HCT116 (cell line): ENCODE measurements around the gene CAPG. TPM values are rescaled to one million over a fixed set of nuclear protein-coding genes. Genes with fewer than 3 reads are reported as not detected.

Experiments used
- ATAC-seq: fragments of 200-7000 bp; cut with Tn5 transposase; 2 replicates; pipeline ENCODE4 v1.9.1; 2020; ENCODE audit warnings: mild to moderate bottlenecking, moderate library complexity
- BruUV-seq: library from RNA; stranded (reverse); fragments of 400-500 nt; replicated peaks from 2 replicates; lab custom pipeline; 2021; lab: Mats Ljungman, UMichigan
- CTCF ChIA-PET: fragments of 300-600 bp; sonication (Branson Sonifier 250); formaldehyde crosslinking; loops from one replicate; lab custom pipeline; 2021; ENCODE audit warnings: antibody characterized with exemption; lab: Charles Lee
- POLR2A ChIA-PET: fragments of 300-600, 350-600 bp; sonication (Branson Sonifier 250); formaldehyde crosslinking; loops from one replicate; lab custom pipeline; 2021; ENCODE audit warnings: antibody characterized with exemption; lab: Charles Lee
- RAD21 ChIA-PET, 2 experiments: fragments of 300-600 bp; sonication (Branson Sonifier 250); formaldehyde crosslinking; loops; one replicate each; lab custom pipeline; 2023; ENCODE audit warnings: low total read pairs in 2 of 2; ENCODE audit not compliant: uncharacterized antibody in 2 of 2, unreplicated experiment in 2 of 2, low non-redundant PET in 1 of 2; lab: Charles Lee
- DNase-seq: peaks from one replicate; pipeline ENCODE4 v3.0.0-alpha.2; 2010; ENCODE audit warnings: low read depth, low spot score
- H2AFZ ChIP-seq: fragments of 200-600 bp; shearing (Covaris generic), sonication (generic); 2 replicates; pipeline ENCODE4 v1.6.1; 2017; ENCODE audit warnings: low read depth, mixed run types, mixed read lengths, antibody characterized with exemption, low read length; ENCODE audit not compliant: poor library complexity, severe bottlenecking
- H3K27ac ChIP-seq: 2 replicates; pipeline ENCODE4 v1.5.1; 2012; ENCODE audit warnings: low read depth, low read length
- H3K27me3 ChIP-seq: fragments of 200-600 bp; sonication (generic); 2 replicates; pipeline ENCODE4 v1.6.1; 2016; ENCODE audit warnings: mixed run types, low read length, mixed read lengths; ENCODE audit not compliant: insufficient read depth
- H3K36me3 ChIP-seq, 2 experiments: fragments of 200-500 bp in 1 of 2; fragments of 200-600 bp in 1 of 2; sonication (Bioruptor generic) in 1 of 2; sonication (generic) in 1 of 2; 2 replicates each; pipeline versions ENCODE4 v1.5.1 to v1.6.1; 2014 to 2016; ENCODE audit warnings: low read length in 2 of 2, inconsistent platforms in 1 of 2, mixed read lengths in 1 of 2, mixed run types in 1 of 2; ENCODE audit not compliant: insufficient read depth in 2 of 2, control insufficient read depth in 1 of 2
- H3K4me1 ChIP-seq, 2 experiments: fragments of 200-600 bp in 1 of 2; sonication (generic) in 1 of 2; 2 replicates each; pipeline versions ENCODE4 v1.5.1 to v1.6.1; 2012 to 2017; ENCODE audit warnings: low read length in 2 of 2, inconsistent platforms in 1 of 2, mild to moderate bottlenecking in 1 of 2, mixed read lengths in 1 of 2, mixed run types in 1 of 2, moderate library complexity in 1 of 2; ENCODE audit not compliant: insufficient read depth in 2 of 2, control insufficient read depth in 1 of 2
- H3K4me2 ChIP-seq: fragments of 200-600 bp; sonication (generic); 2 replicates; pipeline ENCODE4 v1.6.1; 2017; ENCODE audit warnings: mixed run types, low read length, mixed read lengths
- H3K4me3 ChIP-seq, 2 experiments: fragments of 200-600 bp in 1 of 2; sonication (generic) in 1 of 2; replicated peaks in 1 of 2; 2 replicates each; pipeline ENCODE4 v1.5.1; 2011 to 2016; ENCODE audit warnings: low read length in 2 of 2, control low read depth in 1 of 2, low read depth in 1 of 2, mild to moderate bottlenecking in 1 of 2, mixed read lengths in 1 of 2, mixed run types in 1 of 2
- H3K79me2 ChIP-seq: fragments of 200-600 bp; sonication (generic); 2 replicates; pipeline ENCODE4 v1.6.1; 2017; ENCODE audit warnings: mild to moderate bottlenecking, mixed run types, low read length, moderate library complexity, mixed read lengths; ENCODE audit not compliant: insufficient read depth
- H3K9ac ChIP-seq: fragments of 200-600 bp; sonication (generic); 2 replicates; pipeline ENCODE4 v1.6.1; 2016; ENCODE audit warnings: low read length, mixed read lengths
- H3K9me2 ChIP-seq: fragments of 200-600 bp; sonication (generic), shearing (Covaris generic); 2 replicates; pipeline ENCODE4 v1.6.1; 2017; ENCODE audit warnings: mixed run types, mild to moderate bottlenecking, moderate library complexity; ENCODE audit not compliant: insufficient read depth
- H3K9me3 ChIP-seq, 2 experiments: fragments of 200-500 bp in 1 of 2; fragments of 200-600 bp in 1 of 2; sonication (Bioruptor generic) in 1 of 2; sonication (generic) in 1 of 2; 2 replicates each; pipeline ENCODE4 v1.6.1; 2014 to 2017; ENCODE audit warnings: low read length in 2 of 2, mixed read lengths in 2 of 2, inconsistent platforms in 1 of 2, low read depth in 1 of 2, mild to moderate bottlenecking in 1 of 2, mixed run types in 1 of 2, moderate library complexity in 1 of 2; ENCODE audit not compliant: control insufficient read depth in 1 of 2, insufficient read depth in 1 of 2
- H4K20me1 ChIP-seq: fragments of 200-600 bp; sonication (generic), shearing (Covaris generic); 2 replicates; pipeline ENCODE4 v1.6.1; 2017; ENCODE audit warnings: mixed run types, mild to moderate bottlenecking, moderate library complexity; ENCODE audit not compliant: insufficient read depth
- ATF3 ChIP-seq: IDR thresholded peaks from 2 replicates; pipeline ENCODE4 v1.6.1; 2012
- CBX3 ChIP-seq: IDR thresholded peaks from 2 replicates; pipeline ENCODE4 v1.6.1; 2012; ENCODE audit warnings: low read depth
- EZH2 ChIP-seq: fragments of 200-600 bp; sonication (generic); IDR thresholded peaks from 2 replicates; pipeline ENCODE4 v1.6.1; 2017; ENCODE audit warnings: antibody characterized with exemption, mixed run types
- EZH2phosphoT487 ChIP-seq: fragments of 200-600 bp; IDR thresholded peaks from 2 replicates; pipeline ENCODE4 v1.6.1; 2018; ENCODE audit warnings: antibody characterized with exemption, borderline replicate concordance
- JUND ChIP-seq: IDR thresholded peaks from 2 replicates; pipeline ENCODE4 v1.6.1; 2012
- POLR2AphosphoS5 ChIP-seq: IDR thresholded peaks from 2 replicates; pipeline ENCODE4 v1.6.1; 2011; ENCODE audit warnings: mild to moderate bottlenecking, low read depth, low read length, moderate library complexity
- SRF ChIP-seq: IDR thresholded peaks from 2 replicates; pipeline ENCODE4 v1.6.1; 2012; ENCODE audit warnings: low read depth
- intact Hi-C: fragments of 100-400 bp; cut with micrococcal nuclease; formaldehyde crosslinking; loops from 2 replicates; pipeline ENCODE4 v1.10.0; 2022
- total RNA-seq: library from RNA; stranded (reverse); gene quantifications from one replicate; pipeline ENCODE4 v1.2.1, GENCODE V29; 2021; ENCODE audit not compliant: unreplicated experiment
- TF ChIP-seq, protein P1 (sequence below): IDR thresholded peaks from 2 replicates; pipeline ENCODE4 v1.6.1; 2012; ENCODE audit warnings: low read depth

The CAPG gene
- total RNA-seq, 1 experiment from 2014 or later: 223 TPM

DNA sequence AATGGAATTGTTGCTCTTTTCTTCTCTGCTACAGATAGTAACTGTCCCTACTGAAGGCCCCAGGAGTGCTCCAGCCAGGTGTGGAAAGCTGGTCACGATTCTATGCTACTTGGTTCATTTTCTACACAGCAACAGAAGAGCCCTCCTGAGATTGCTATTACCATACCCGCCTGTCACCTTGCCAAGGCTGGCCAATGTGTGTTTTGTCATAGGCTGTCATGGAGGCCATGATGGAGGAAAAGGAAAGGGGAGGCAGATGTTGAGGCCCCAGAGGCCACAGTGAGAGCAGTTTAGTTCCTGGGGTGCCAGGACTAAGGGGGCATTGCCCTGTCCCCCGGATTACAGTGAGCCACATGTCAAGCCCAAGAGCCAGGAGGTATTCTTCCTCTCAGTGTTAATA, 54.6 kb downstream of the CAPG start:
- Histone ChIP-seq H3K27me3 (no peaks in the 10 kb centered on the region), H4K20me1 (no peaks in the 10 kb centered on the region), H3K4me1 (peaks cover 9 to 14% of the 10 kb centered on the region in 2 experiments; a peak in 3 of 4 replicates), H2AFZ (no peak overlapping the region), H3K9me2 (no peaks in the 10 kb centered on the region), H3K27ac (0 out of 2 replicates have a peak overlapping the region, but pooled peaks have one; percentile 45), H3K4me2 (peak overlapping the region; percentile 95), H3K9ac (peak overlapping the region; percentile 83), H3K4me3 (peak overlapping the region; percentile 86 to 95), H3K79me2 (peaks cover 31% of the 10 kb centered on the region), H3K36me3 (peaks cover 5 to 18% of the 10 kb centered on the region in 2 experiments; a peak in 3 of 4 replicates), H3K9me3 (no peaks in the 10 kb centered on the region)
- RAD21 ChIA-PET: no interaction called here
- intact Hi-C loops: no loop called here
- POLR2A ChIA-PET: interaction anchor here (1.6 to 1.7 kb wide), 2 partner anchors 10 to 184 kb away, joined by 9 to 14 read pairs; partner anchors contain the start of gene MAT2A
- TF ChIP-seq EZH2phosphoT487 (no peak), CBX3 (no peak), ATF3 (no peak)
- ATAC-seq: no peak
- CTCF ChIA-PET: no interaction called here
- DNase-seq: no peak
- no TSS peak for BruUV-seq

DNA sequence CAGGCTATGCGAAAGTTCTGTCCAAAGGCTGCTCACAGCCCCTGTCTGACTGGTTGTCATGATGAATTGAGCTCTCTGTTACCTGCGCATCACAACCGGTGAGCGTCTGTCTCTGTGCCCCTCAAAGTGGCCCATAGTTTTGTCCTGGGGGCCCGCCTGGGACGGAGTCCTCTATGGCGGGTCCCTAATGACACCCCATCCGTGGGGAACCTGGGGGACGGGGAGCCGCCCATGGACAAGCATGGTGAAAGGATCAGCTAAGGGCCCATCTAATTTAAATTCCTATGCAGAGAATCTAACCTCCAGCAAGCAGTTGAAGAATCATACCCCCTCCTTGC, 55.1 kb downstream of the CAPG start:
- Histone ChIP-seq H3K27ac (peak overlapping the region; percentile 45), H4K20me1 (no peaks in the 10 kb centered on the region)
- BruUV-seq: TSS peak; percentile 76

More for the DNA sequence above, 55.1 kb downstream of the CAPG start:
- ATAC-seq: no peak
- Histone ChIP-seq H2AFZ (peak overlapping the region; percentile 85), H3K36me3 (peaks cover 8 to 23% of the 10 kb centered on the region in 2 experiments; a peak in 3 of 4 replicates), H3K4me2 (peak overlapping the region; percentile 95), H3K27me3 (no peaks in the 10 kb centered on the region), H3K79me2 (peaks cover 31% of the 10 kb centered on the region), H3K4me3 (peak overlapping the region; percentile 86 to 95), H3K9me2 (no peaks in the 10 kb centered on the region), H3K4me1 (peaks cover 9 to 14% of the 10 kb centered on the region in 2 experiments; a peak in 3 of 4 replicates), H3K9me3 (no peaks in the 10 kb centered on the region), H3K9ac (peak overlapping the region; percentile 83)
- ChIA-PET CTCF (interaction anchor here (0.8 to 1.4 kb wide), 2 partner anchors 67 to 197 kb away, joined by 4 read pairs; no protein-coding TSS in a partner anchor), POLR2A (interaction anchor here (0.6 to 1.7 kb wide), 11 partner anchors 11 to 435 kb away, joined by 3 to 14 read pairs (median 3); partner anchors contain the start of genes MAT2A, RNF181 and SH2D6), RAD21 (interaction anchor here in 1 of 2 experiments (1.0 kb wide), 1 partner anchor 197 kb away, joined by 3 read pairs; no protein-coding TSS in a partner anchor)
- no peak for DNase-seq
- TF ChIP-seq POLR2AphosphoS5: no peak
- TF ChIP-seq JUND: no peak
- TF ChIP-seq, protein P1, sequence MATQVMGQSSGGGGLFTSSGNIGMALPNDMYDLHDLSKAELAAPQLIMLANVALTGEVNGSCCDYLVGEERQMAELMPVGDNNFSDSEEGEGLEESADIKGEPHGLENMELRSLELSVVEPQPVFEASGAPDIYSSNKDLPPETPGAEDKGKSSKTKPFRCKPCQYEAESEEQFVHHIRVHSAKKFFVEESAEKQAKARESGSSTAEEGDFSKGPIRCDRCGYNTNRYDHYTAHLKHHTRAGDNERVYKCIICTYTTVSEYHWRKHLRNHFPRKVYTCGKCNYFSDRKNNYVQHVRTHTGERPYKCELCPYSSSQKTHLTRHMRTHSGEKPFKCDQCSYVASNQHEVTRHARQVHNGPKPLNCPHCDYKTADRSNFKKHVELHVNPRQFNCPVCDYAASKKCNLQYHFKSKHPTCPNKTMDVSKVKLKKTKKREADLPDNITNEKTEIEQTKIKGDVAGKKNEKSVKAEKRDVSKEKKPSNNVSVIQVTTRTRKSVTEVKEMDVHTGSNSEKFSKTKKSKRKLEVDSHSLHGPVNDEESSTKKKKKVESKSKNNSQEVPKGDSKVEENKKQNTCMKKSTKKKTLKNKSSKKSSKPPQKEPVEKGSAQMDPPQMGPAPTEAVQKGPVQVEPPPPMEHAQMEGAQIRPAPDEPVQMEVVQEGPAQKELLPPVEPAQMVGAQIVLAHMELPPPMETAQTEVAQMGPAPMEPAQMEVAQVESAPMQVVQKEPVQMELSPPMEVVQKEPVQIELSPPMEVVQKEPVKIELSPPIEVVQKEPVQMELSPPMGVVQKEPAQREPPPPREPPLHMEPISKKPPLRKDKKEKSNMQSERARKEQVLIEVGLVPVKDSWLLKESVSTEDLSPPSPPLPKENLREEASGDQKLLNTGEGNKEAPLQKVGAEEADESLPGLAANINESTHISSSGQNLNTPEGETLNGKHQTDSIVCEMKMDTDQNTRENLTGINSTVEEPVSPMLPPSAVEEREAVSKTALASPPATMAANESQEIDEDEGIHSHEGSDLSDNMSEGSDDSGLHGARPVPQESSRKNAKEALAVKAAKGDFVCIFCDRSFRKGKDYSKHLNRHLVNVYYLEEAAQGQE: no peak
- no peak for TF ChIP-seq CBX3
- TF ChIP-seq EZH2phosphoT487: no peak
- TF ChIP-seq ATF3: no peak
- TF ChIP-seq EZH2: no peak
- TF ChIP-seq SRF: no peak
- intact Hi-C loops: no loop called here
